DMS 273 (cell line): ENCODE measurements around the gene PLAC8L1.

Source experiments
- DNase-seq: peaks from one replicate; lab custom pipeline; 2025; ENCODE audit not compliant: unreplicated experiment; lab: John Stamatoyannopoulos, UW

PLAC8L1 gene

GRCh38 chr5:146081556-146081955 lies 23.8 kb downstream of the PLAC8L1 start:
- DNase-seq = peak; percentile 74

GRCh38 chr5:146079695-146080373 lies 25.5 kb downstream of the PLAC8L1 start:
- DNase-seq = no peak

DNA sequence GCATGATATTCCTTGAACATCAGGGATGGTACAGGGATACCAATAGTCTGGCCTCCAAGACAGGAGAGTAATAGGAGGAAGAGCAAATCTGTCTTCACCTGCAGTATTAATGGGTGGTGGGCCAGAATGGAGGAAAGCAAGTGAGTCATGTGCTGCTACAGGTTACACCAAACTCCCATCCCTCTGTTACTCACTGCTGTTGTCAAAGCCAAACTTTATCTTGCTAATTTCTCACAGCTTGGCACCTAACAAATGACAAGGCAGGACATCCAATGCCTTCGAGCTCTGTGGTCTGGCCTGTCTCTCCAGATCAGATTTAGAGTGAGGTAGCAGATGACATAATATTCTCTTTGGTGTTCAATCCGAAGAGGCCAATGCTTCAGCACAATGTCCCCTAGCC lies 26.8 kb downstream of the PLAC8L1 start:
- DNase-seq = no peak

DNA sequence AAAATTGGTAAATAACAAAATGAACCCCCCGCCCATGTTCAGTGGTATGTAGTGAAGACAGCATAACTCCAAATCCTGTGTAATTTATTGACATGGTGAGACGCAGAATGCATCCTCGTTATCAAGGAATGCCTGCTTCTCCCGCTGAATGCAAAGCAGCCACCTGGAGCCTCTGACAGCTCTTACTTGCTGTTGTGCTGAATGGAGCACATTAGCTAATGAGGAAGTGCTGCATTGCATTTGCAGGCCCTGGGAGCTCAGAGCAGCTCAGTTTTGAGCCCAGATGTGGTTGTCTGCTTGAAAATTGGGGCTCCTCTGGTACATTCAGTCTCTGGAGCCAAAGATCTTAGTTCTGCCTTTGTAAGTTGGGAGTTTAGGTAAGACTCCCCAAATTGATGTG lies 28.9 kb downstream of the PLAC8L1 start:
- peak; percentile 14 for DNase-seq

GRCh38 chr5:146076028-146076427 lies 29.3 kb downstream of the PLAC8L1 start:
- DNase-seq = no peak

- no peak for DNase-seq
Measured at GRCh38 chr5:146073239-146073900, 32.0 kb downstream of the PLAC8L1 start.

- DNase-seq = no peak
Measured at GRCh38 chr5:146072595-146072994, 32.8 kb downstream of the PLAC8L1 start.

- no peak for DNase-seq
Measured at GRCh38 chr5:146071171-146071570, 34.2 kb downstream of the PLAC8L1 start.

GRCh38 chr5:146070746-146071145 lies 34.6 kb downstream of the PLAC8L1 start:
- no peak for DNase-seq

GRCh38 chr5:146069780-146070099 lies 35.6 kb downstream of the PLAC8L1 start:
- no peak for DNase-seq

DNA sequence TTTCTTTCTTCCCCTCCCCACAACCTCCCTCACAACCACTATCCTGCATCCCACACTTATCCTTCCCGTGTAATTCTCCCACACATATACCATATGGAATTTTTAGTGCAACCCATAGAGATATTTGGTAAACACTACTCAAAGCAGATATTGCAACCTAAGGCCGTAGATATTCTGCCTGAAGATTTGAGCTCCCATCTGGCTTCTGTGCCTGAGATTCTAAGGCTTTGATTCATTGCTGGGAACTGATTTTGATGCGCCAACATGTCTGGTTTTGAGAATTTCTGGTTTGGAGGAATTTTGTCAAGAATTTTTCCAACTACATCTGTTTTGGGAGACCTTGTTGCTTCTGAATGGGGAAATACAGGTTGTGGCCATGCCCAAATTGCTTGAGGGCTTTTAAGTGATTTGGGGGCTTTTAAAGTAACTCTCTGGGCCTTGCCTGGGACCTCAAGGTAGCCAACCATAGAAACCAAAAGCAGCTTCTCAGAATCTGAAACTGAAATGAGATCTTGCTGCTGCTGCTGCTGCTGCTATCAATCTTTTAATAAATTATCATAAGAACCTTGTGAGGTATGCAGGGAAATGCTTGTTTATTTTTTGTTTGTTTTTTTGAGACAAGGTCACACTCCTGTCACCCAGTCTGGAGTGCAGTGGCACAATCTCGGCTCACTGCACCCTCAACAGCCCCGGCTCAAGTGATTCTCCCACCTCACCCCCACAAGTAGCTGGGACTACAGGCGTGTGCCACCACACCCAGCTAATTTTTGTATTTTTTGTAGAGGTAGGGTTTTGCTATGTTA lies 36.2 kb downstream of the PLAC8L1 start:
- no peak for DNase-seq

- DNase-seq = peak; percentile 84
Measured at GRCh38 chr5:146068206-146068605, 37.2 kb downstream of the PLAC8L1 start.

- no peak for DNase-seq
Measured at GRCh38 chr5:146066968-146067367, 38.4 kb downstream of the PLAC8L1 start.

GRCh38 chr5:146060221-146060585 lies 45.2 kb downstream of the PLAC8L1 start:
- no peak for DNase-seq

DNA sequence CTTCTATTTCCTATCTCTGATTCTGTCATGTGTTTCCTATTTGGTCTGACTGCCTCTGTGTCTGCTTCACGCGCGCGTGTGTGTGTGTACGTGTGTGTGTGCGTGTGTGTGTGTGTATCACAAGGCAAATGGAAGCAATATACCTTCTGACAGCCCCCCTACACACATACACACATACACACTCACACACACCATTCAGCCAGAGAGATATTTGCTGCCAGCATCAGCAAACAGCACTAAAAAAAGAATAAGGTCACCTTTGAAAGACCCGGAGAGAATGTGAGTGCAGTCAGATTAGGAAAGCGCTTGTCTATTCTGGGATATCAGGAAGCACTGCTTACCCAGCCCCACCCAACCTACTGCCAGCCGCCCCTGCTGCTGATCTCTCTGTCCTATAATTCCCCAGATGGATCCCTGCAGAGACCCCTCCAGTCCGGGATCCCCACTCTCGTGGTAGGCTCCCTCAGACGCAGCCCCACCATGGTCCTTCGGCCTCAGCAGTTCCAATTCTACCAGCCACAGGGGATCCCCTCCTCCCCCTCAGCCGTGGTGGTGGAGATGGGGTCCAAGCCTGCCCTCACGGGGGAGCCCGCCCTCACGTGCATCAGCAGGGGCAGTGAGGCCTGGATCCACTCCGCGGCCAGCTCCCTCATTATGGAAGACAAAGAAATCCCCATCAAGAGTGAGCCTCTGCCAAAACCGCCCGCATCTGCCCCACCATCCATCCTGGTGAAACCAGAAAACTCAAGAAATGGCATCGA lies 45.7 kb downstream of the PLAC8L1 start:
- DNase-seq = no peak

DNA sequence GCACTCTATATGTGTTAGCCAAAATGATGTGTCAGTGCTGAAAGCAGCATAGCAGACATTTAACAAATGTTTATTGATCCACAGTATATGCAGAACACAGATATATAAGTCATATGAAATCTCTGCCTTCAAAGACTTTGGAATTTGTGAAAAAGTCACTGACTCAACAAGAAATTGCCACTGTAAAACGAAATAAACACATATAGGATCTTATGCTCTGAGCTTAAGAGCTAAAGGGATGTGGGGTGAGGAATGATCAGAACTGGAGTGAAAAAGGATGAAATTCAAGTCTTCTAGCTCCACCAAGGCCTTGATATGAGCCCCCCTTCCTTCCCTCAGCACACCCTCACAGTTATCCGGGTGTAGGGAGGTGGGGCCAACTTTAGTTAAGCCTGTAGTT lies 49.9 kb downstream of the PLAC8L1 start:
- no peak for DNase-seq

DNA sequence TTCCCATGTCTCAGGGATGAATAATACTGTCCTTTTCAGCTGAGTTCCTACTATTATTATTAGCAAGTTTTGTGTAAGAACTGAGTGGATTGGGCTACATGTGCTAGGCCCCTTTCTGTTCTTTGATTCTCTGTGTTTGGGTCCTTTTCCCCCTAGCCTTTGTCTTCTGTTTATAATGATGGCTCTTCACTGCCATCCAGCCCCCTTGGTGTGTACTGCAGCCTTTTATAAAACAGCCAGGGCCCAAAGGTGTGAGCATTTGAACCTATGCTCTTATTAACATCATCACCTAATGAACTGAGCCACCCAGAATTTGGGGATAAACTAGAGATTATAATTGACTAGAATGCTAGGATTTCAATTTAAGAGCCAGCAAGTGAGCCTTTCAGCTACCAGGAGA lies 52.6 kb downstream of the PLAC8L1 start:
- DNase-seq = peak; percentile 30

- DNase-seq = no peak
Measured at GRCh38 chr5:146051678-146052077, 53.7 kb downstream of the PLAC8L1 start.

GRCh38 chr5:146050086-146050485 lies 55.3 kb downstream of the PLAC8L1 start:
- DNase-seq = no peak

GRCh38 chr5:146049704-146050026 lies 55.7 kb downstream of the PLAC8L1 start:
- DNase-seq = no peak

DNA sequence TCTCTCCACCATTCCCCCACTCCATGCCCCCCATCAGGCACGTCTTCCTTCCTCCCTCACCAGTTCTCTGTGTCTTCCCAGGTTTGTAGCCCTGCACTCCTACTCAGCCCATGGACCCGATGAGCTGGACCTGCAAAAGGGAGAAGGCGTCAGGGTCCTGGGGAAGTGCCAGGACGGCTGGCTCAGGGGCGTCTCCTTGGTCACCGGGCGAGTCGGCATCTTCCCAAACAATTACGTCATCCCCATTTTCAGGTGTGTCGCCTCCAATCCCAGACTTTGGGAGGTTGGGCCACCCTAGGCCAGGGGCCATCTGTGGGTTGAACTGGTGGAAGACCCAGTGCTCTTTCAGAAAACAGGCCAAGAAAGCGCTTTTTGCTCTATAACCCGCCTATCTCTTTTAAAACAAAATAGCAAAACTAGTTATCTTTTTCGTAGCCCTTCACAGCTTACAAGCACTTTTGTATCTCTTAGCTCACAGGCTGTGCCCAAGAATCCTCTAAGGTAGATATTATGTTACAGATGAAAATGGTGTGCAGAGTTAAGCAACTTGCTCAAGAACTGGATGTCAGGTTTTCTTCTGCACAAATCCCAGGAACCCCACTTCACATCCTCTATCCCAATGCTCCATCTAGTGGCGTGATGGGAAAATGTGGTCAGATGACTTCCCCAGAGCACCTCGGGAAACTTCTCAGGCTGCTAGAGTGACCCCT lies 56.2 kb downstream of the PLAC8L1 start:
- DNase-seq = peak; percentile 86
